GM19043 (cell line): ENCODE data around the gene PAEP.
"Not testable (repeated sequence)": the region's sequence is repeated elsewhere in the genome, so short reads cannot be mapped to it uniquely, and the experiment has no call there.

ENCODE experiments used
- ATAC-seq: cut with Tn5 transposase; IDR thresholded peaks from one replicate; pipeline ENCODE4 v1.9.1; 2021; ENCODE audit warnings: low read depth; ENCODE audit not compliant: unreplicated experiment

Gene PAEP

DNA sequence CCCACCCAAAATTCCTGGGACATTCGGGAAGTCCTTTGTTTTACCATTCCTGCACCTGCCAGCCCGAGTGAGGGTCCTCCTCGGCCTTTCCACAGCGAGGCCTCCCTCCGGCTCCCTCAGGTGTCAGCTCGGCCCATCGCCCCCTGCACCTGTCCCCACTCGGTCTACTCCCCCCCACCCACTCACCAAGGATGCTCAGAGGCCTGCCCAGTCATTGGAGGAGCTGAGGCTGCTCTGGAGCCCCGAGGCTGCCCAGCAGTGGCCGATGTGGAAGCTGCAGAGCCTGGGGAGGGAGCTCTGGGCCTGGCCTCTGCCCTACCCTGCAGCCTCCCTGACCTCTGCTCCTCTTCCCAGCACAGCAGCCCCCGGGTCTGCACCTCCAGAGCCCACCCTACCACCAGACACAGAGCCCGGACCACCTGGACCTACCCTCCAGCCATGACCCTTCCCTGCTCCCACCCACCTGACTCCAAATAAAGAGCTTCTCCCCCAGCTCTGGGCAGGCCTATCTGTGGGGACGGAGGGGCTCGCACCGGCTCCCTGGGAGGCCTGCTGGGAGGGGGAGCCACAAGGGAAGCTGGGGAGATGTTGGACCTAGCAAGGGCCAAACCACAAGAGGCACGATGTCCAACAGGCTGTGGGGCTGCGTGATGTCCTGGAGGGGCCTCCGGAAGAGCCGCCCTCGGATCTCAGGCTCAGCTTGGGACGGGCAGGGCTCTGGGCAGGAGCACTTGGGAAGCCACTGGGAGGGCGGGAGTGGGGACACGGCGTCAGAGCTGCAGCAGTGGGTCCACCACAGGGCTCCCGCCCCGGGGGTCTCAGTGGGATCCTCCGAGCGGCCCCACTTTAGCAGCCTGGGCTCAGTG, 11.8 kb upstream of the PAEP start:
- ATAC-seq: not testable (repeated sequence)

DNA sequence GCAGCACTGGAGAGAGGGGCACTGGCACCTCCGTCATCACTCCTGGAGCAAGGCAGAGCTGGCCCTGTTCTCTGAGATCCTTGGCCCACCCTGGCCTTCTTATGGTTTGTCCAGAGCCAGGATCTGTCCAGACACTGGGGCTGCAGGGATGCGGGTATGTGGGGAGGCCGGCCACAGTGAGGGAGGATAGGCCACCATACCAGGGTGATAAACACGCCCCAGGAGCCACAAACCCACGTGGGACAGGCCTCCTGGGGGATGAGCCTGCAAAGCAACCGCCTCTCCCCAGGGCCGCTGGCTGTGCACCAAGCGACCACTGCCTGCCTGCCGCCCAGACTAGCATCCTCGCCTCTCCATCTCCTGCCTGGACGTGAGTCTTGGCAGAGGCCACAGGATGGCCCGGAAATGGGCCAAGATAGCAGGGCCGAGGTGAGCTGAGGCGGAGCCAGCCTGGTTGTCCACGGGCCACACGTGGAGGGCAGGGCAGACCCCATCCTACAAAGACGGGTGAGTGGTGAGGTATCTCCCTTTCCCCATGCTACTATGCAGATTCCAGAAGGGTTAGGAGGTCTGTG, 11.1 kb upstream of the PAEP start:
- ATAC-seq: no peak

DNA sequence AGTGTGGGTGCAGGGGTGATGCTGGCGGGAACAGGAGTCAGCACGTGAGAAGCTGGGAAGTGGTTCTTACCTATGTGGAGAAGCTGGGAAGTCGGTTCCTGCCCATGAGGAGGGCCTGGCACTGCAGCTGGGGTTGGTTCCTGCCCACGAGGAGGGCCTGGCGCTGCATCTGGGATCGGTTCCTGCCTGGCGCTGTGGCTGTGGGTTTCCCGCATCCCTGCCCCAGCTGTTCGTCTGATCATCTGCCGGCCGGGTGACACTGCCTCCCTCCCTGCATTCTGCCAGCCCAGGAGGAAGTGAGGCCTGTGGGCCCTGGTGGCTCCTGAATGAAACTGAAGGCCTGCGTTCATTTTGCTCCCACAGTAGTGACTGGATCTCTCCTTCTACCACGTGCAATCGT, 10.5 kb upstream of the PAEP start:
- no peak for ATAC-seq

DNA sequence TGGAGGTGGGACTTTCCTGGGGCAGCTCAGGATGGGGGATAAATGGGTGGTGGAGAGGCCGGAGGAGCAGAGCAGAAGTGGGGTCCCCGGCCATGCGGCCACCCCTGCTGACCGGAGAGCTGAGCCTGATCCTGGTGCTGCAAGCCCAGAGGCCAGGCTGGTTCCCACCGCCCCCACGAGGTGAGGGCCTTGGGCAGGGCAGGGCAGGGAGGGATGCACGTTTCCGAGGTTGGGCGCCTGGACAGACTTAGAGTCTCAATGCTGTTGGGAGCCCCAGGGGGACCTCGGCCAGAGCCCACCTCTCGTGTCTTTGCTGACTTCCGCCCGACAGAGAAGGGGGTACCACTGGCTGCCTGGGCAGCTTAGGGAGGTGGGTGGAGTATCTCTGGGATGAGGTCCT, 10.1 kb upstream of the PAEP start:
- ATAC-seq: no peak

DNA sequence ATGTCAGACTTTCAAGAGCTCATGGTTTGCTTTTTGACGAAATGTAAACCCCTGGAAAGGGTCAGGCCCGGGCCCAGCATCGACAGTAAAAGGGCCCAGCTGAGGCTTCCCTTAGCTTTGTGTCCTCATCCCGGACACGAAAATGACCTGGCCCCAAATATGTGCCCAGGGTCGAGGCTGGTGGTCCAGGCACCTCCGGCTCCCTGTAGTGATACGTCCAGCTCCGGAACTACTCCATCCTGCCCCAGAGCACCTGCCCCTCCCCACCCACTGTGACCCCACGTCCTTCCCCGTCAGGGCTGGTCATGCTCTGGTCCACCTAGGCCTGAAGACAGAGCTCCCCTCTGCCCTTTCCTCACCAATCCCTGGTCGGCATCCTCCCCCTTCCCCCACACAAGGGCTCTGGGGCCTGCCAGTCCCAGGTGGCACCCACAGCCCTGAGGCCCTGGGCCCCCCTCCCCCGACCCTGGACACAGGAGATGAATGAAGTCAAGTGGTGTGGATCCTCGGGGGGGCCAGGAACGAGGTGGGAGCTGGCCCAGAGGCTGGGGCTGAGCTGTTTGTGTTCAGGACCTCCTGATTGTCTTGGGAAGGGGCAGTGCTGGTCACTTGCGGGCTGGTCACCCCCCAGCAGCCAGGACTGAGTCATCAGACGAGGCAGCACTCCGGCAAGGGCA, 9.4 kb upstream of the PAEP start:
- ATAC-seq: no peak

DNA sequence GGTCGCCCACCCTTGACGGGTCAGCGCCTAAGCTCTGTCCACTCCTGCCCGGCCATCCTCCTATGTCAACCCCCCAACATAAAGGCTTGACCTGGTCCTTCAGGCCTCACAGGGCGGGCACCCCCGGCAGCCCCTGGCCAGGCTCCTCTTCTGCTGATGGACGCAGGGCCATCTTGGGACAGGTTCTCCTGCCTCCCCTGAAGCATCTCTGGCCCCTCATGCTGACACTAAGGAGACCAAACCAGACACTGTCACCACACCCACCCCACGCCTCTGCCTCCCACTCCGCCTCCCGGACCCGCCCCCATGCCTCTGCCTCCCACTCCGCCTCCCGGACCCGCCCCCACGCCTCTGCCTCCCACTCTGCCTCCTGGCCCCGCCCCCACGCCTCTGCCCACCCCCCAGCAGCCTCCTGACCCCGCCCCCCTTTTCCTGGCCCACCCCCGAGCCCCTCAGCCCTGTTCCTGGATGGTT, 8.8 kb upstream of the PAEP start:
- ATAC-seq: no peak

DNA sequence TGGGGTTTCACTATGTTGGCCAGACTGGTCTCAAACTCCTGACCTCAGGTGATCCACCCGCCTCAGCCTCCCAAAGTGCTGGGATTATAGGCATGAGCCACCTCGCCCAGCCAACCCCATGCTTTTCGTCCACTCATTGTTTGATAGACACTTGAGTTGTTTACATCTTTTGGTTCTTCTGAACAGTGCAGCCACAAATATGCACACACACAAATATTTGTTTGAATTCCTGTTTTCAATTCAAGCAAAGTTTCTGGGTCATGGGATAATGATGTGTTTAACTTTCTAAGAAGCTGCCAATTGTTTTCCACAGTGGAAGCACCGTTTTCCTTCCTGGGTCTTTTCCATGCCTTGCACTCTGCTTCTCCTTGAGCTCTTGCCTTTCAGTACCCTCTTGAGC, 6.8 kb upstream of the PAEP start:
- ATAC-seq: no peak

DNA sequence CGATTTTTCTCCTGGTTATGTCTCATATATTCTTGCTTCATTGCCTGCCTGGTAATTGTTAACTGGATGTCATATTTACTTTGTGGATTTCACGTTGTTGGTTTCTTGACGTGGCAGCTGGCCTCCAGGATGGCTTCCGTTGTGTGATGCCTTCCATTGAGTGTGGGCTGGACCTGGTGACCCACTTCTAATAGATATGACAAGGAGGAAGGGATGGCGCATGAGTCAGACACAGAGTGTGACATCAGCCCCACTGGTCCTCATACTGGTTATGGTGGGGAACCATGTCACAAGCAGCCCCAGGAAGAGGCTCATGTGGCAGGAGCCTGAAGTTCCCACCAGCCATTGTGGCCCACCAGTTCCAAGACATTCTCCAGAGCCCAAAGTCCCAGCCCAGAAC, 6.4 kb upstream of the PAEP start:
- ATAC-seq: no peak

DNA sequence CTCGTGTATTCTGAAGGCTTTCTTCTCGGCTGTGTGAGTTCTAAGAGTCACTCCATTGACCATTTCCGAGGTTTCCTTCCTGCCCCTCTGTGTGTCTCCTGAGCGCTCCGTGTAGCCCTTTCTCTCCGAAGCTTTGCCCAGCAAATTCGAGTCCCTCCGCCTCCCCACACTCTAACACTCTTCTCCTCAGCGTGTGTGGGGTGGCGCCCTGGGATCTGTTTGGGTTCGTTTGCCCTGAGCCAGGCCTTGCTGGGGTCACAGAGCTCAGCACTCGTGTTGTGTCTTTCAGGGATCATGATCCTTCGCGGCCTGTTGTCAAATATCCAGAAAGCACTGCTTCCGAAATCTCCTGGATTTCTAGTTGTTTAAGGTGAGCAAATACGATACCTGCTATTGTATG, 5.6 kb upstream of the PAEP start:
- ATAC-seq: no peak

DNA sequence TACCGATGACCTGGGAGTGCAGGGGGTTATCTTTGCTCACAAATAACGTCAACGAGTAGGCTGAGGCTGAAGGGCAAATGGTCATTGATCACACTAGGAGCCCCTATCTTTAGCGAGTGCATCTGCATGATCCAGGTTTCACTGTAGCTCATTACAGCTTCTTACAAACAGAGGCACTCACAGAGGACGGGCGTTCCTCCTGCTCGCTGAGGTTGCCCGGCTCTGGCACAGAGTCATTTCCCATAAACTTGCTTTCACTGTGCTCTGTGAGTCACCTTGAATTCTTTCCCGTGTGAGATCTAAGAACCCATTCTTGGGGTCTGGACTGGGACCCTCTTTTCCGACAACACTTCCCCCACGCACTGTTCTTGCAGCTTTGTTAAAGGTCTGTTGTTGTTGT, 1.9 kb upstream of the PAEP start:
- ATAC-seq: no peak

DNA sequence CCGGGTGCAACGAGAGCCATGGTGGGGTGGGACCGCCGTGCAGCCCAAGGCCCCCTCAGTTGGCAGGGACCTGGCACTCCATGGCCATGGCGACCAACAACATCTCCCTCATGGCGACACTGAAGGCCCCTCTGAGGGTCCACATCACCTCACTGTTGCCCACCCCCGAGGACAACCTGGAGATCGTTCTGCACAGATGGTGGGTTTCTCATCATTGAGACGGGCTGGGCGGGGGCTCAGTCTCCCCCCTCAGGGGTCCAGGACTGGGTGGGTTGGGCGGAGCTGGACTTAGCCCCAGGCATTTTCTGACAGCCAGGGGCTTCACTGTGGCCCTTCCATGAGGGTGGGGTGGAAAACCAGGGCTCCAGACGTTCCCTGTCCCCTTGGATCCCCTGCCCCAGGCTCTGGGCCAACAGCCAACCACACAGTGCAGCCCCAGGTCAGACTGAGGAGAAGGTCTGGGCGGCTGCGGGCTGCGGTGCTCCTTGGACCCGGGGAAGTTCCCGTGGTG, 734 bp downstream of the PAEP start:
- ATAC-seq: no peak

DNA sequence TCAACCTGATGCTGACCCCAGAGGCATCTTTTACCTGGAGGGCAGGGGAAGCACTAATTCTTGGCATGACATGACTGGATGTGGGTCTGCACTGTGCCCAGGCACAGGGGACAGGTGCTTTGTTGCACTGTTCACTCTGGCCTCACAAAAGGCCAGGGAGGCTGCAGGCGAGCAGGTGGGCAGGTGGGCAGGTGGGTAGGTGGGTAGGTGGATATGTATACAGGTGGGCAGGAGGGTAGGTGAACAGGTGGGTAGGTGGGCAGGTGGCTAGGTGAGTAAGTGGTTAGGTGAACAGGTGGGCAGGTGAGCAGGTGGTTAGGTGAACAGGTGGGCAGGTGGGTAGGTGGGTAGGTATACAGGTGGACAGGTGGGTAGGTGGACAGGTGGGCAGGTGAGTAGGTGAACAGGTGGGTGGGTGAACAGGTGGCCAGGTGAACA, 1.5 kb downstream of the PAEP start:
- ATAC-seq: no peak

DNA sequence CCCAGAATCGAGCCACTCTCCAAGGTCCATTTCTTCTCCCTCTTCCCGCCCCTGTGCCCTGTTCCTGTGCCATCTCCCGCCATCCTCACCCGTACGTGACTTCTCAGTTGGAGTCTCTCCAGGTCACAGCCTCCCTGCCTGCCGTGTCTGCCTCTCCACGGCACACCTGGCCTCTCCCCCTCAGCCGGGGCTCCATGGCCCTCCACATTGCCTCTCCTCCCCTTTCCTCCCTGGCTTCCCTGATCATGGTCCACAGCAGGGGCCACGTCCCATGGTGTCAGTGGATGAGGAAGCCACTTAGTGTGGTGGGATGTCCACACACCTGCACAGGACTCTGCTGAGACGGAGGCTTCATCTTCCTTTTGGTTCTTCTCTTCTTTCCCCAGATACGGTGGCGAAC, 2.3 kb downstream of the PAEP start:
- no peak for ATAC-seq

DNA sequence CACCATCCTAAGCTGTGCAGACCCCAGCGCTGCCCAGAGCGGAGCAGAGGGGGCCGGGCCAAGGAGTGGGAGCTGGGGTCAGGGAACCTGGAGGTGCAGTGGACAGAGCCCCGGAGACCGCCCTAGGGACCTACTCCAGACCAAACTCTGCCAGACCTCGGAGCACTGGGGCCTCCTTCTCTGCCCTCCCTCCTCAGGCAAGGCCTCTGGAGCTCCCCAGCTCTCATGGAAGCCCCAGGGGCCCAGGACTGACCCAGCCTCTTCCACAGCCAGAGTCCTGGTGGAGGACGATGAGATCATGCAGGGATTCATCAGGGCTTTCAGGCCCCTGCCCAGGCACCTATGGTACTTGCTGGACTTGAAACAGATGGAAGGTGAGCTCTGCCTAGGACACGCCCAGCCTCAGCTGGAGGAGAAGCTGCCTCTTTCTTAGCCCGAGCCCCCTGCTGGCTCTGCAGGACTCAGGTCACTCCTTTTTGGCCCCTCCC, 3.6 kb downstream of the PAEP start:
- ATAC-seq: no peak

DNA sequence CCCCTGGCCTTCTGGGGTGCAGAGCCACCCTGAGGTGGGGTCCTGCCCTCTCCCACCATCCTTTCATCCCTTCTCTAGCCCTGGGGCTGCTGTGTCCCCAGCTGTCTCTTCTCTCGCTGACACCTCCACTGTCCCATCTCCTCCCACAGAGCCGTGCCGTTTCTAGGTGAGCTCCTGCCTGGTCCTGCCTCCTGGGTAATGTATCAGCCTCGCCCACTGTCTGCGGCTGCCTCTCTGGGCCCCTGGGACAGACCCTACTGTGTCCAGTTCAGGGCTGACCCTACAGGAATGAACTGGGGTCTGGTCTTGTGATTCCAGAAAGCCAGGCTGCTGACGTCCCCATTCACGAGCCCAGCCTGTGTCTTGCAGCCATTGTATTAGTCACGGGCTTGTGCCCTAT, 4.1 kb downstream of the PAEP start:
- no peak for ATAC-seq

DNA sequence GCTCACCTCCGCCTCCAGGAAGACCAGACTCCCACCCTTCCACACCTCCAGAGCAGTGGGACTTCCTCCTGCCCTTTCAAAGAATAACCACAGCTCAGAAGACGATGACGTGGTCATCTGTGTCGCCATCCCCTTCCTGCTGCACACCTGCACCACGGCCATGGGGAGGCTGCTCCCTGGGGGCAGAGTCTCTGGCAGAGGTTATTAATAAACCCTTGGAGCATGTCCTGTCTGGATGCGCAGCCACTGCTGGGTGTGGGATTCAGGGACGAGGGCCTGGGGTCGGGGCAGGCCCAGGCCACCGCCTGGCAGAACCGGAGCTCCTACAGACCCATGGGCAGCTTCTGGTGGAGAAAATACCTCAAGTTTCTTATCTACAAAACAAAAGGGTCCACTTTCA, 5.0 kb downstream of the PAEP start:
- ATAC-seq: no peak

DNA sequence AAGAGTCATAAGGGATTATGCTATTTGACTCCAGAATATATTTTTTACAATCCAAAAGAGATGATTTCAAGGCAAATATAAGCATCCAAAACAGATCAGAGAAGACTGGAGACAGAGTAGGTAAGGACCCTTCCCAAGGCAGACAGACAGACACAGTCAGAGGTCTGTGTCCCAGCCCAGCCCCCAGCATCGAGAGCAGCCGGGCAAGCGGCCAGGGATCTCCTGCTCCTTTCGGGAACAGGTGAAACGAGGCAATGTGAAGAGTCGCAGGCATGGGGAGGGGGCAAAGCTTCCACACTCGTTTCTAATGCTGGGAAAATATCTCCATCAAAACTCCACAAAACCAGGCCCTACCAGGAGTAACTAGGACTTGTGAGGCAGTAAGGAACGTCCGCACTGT, 5.8 kb downstream of the PAEP start:
- no peak for ATAC-seq

DNA sequence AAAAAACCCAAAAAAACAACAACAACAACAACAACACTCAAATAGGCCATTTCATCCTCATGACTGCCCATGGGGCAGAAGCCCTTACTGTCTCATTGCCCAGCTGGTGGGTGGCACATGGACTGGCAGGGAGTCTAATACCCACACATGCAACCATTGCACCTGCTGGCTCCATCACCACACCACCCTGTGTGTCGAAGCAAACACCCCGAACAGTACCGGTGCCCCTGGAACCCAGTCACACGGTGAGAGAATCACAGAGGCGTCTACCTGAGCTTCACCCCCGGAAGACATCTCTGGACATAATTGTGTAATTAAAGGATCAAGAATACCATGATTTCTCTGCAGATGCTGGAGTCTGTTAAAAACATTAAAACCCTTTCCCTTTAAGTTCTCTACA, 6.5 kb downstream of the PAEP start:
- no peak for ATAC-seq

DNA sequence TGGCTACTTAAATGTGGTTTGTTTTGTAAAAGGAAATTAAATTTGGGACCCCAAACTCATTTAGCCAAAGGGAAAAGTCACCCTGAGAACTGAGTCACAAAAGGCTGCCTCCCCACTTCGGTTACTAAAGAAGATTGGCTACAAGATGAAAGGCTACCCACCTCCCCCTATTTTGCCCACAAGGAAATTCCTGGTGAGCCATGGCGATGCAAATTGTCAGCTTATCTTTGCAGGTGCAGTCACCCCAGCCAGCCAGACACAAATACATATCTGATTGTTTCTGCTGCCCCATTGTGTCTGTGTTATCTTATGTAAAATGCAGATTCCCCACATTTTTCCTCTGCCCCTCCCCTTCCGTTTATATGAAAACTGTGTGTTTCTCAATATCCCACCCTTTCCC, 8.9 kb downstream of the PAEP start:
- no peak for ATAC-seq

DNA sequence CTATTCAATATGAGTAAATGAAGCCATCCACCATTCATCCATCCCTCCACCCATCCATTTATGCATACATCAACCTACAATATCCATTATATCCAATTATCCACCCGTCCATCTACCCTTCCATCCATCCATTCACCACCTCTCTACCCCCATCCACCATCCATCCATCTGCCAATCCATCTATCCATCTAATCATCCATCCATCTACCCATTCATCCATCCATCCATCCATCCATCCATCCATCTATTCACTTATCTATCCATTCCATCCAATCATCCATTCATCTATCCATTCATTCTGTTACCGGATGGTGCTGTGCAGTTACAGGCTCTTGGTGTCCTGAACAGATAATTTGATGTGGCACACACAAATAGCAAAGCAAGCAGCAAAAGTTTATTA, 10.7 kb downstream of the PAEP start:
- ATAC-seq: no peak

DNA sequence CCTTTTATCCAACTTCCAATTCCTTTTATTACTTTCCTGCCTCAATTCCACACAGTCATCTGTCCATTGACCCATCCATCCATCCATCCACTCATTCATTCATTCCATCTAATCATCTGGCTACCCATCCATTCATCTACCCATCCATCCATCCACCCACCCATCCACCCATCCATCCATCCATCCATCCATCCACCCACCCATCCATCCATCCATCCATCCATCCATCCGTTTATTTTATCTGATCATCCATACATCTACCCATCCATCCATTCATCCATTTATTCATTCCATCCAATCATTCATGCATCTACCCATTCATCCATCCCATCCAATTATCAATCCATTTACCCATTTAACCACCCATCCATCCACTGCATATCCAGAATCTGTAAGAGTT, 11.6 kb downstream of the PAEP start:
- ATAC-seq: no peak
